CD4-positive, alpha-beta T cell treated with Interleukin-17A for 4 hours (primary cell): ENCODE measurements around the gene EYA2.

ENCODE experiments used
- DNase-seq: peaks from one replicate; pipeline ENCODE4 v3.0.0-alpha.2; 2020; ENCODE audit warnings: mixed read lengths

Gene EYA2

GRCh38 chr20:47215653-47216397, 321.2 kb downstream of the EYA2 start:
- no peak for DNase-seq

GRCh38 chr20:47216819-47217410, 322.3 kb downstream of the EYA2 start:
- no peak for DNase-seq

DNA sequence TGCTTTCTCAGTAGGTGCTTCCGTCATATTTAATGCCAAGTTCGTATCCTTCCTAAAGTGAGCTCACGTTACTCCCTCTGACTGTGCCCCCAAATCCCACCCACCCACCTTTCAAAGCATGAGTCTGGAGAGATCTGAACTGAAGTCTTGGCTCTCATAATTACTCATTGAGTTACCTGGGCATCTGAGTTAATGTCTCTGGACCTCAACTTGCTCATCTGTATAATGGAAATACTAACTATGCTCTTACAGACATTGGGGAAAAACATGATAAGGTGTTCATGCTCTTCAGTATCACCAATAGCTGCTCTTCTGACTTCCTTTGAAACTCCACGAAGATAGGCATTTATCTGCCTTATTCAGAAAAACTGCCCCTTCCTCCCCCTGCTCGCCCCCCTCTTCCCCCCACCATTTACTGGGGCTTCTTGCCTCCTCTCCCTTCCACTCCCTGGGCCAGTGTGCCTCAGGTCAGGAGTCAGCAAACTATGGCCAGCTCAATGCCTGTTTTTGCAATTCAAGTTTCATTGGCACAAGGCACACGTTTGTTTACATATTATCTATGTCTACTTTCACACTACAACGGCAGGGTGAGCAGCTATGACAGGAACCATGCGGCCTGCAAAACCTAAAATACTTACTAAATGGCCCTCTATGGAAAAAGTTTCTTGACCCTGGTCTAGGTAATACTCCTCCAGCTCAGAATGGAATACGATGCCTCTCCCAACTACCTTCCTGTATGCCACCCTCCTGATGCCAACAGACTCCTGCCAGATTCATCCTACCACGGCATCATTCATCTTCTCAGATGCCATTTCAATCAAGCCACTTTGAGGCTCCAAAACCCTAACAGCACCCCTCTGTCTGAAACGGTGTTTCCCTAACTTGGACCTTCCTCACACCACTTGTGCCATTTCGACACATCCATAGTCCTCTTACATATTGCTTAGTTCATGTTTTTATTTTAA, 323.1 kb downstream of the EYA2 start:
- DNase-seq, result no peak

GRCh38 chr20:47220161-47220582, 325.5 kb downstream of the EYA2 start:
- peak; percentile 57 for DNase-seq

DNA sequence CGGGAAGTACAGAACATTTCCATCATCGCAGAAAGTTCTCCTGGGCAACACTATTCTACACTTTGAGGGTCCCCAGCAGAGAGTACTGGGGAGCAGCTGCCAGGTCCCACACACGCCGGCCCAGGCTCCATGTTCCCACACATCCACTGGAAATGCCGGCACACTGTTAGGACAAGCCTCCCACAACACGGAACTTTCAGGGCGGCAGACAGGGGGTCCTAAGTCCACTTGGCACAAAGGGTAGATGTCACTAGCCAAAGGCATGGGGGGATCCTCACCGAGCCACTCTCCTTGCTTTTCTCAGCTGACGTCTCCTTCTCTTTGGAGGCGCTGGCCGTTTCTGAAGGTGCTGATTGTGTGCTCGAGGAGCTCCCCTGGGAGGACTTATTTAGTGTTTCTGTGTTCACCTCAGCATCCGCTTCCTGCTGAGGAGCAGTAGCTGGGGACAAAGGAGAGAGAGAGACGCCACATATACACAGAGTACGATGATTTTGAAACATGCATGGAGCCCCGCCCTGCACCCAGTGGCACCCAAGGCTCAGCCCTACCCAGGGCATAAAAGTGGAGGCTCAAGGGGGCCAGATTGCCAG, 326.5 kb downstream of the EYA2 start:
- DNase-seq, result no peak

- DNase-seq, result no peak
Observed at GRCh38 chr20:47222468-47223119, 328.0 kb downstream of the EYA2 start.

- DNase-seq, result no peak
Observed at GRCh38 chr20:47223896-47224295, 329.3 kb downstream of the EYA2 start.

DNA sequence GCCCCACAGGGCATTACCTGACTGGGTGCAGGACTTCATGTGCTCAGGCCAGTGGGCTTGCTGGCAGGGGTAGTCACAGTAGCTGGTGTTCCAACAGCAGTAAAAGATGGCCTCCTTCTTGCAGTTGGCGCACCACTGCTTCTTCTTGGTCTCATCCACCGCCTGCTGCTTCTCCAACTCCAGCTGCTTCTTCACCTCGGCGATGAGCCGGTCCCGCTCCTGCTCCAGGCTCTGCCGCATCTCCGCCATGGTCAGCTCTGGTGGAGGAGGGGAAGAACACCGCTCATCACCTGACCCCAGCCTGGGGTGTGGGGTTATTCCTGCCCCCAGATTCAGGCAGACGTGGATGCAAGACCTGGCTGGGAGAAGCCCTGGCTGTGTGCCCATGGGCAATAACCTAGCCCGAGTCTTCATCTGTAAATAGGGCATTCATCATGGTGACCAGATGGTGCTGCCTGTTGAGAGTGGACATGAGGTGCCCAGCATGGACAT, 329.7 kb downstream of the EYA2 start:
- no peak for DNase-seq

DNA sequence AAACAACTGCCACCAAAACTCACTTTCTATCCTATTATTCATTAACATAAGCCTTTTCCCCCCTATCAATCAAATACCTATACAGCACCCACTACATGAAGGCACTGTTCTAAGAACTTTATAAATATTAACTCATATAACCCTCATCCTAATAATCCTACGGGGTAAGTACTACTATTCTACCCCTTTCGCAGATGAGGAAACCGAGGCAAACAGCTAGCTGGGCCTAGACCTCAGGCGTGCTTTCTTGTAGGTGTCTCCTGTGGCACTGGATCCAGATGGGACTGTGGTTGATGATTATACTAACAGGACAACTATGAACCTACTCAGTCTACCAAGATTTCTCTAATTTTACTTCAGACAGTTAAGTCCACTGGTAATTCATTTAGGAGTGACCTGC, 330.2 kb downstream of the EYA2 start:
- no peak for DNase-seq

DNA sequence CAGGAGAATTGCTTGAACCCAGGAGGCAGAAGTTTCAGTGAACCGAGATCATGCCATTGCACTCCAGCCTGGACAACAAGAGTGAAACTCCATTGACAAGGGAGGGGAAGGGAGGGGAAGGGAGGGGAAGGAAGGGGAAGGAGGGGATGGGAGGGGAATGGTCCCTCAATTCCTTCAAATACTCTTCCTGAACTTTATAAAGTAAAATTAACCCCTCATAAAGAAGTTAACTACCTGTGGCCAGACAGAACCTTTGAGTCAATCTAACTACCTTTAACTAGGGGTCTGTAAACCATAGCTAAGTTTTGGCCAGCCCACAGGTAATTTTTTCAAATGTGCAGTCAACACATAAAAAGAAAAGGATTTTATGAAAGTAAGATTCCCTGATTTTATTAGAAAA, 330.8 kb downstream of the EYA2 start:
- no peak for DNase-seq

DNA sequence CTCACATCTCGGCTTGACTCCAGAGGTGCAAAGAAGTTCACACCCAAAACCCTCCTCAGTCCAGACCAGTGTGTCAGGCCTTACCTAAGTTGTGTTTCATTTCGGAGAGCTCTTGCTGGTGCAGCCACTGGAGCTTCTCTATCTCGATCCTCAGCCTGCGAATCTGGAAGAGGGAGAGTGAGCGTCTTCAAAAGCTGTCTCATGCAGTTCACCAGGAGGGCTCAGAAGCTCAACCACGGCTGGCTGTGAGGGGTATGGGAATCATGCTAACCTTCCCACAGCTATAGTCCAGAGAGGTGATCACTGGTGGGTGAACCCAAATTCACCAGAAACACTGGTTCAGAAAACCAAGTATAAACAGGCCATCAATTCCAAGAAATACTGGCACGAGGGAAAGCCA, 332.5 kb downstream of the EYA2 start:
- no peak for DNase-seq

GRCh38 chr20:47227576-47227975, 332.9 kb downstream of the EYA2 start:
- no peak for DNase-seq

- DNase-seq, result no peak
Observed at GRCh38 chr20:47228654-47229053, 334.0 kb downstream of the EYA2 start.

DNA sequence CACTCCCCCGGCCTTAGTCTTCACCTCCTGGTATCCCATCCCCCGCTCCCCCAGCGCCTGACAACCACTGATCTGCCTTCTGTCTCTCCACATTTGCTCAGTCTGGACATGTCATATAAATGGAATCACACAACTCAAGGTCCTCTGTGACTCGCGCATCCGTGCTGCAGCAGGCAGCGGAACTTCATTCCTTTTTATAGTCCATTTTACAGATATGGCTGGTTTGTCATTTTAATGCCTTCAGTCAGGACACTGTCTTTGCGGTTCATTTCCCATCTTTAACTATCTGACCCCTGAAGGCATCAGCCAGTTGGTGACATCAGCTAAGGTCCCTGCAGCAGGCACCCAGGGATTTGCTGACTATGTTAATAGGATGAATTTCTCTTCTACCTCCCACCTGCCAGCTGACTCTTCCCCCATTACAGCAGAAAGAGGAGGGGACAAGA, 336.2 kb downstream of the EYA2 start:
- DNase-seq, result no peak

GRCh38 chr20:47231382-47232039, 336.9 kb downstream of the EYA2 start:
- no peak for DNase-seq

- no peak for DNase-seq
Observed at GRCh38 chr20:47232518-47232917, 337.9 kb downstream of the EYA2 start.

DNA sequence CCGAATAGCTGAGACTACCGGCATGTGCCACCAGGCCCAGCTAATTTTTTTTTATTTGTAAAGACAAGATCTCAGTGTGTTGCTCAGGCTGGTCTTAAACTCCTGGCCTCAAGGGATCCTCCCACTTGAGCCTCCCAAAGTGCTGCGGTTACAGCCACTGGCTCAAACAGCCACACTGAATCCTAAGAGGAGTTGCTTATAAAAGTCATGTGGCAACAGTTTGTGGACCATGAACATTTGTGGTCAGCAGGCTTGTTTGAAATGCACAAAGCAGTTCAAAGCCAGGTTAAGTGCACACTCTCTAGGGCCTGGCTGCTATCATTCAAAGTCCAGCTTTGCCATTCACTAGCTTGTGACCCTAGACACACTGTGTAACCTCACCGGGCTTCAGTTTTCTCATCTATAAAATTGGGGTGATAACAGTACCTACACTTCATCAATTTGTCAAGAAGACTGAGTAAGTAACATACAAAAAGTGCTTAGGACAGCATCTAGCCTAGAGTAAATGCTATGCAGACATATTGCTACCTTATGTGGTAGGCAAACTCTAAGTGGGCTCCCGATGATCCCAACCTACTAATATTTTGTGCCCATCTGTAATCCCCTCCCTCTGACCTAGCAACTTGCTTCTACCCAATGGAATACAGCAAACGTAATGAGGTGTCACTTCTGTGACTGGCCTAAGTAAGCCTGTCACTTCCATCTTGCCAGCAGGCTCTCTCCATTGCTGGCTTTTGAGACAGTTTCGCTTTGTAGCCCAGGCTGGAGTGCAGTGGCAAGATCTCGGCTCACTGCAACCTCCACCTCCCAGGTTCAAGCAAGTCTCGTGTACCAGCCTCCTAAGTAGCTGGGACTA, 338.9 kb downstream of the EYA2 start:
- DNase-seq, result no peak

DNA sequence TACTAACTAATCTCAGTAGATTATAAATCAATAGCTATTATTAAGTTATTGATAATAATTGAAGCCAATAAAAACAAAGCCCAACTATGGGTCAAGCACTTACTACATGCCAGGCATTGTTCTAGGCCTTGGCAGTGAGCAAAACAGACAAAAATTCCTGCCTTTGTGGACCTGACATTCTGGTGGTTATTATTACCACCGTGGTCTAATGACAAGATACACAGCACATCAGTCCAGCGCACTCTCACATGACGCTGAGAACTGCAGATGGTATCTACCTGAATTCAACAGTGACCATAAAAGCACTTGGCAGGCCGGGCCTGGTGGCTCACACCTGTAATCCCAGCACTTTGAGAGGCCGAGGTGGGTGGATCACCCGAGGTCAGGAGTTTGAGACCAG, 340.5 kb downstream of the EYA2 start:
- DNase-seq, result no peak

- DNase-seq, result no peak
Observed at GRCh38 chr20:47235853-47236638, 341.4 kb downstream of the EYA2 start.

DNA sequence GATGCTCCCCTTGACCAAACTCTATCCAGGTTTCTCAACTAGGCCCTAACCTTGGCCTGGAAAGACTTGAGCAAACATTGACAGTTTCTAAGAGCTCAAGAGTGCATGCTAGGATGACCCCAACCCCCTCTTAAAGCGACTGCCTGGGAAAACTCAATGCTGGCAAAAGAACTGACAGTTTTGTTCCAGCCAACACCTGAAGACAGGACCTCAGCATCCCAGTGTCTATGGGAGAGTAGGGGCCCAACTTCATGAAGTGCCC, 341.9 kb downstream of the EYA2 start:
- DNase-seq, result no peak
